HS-5 (cell line): ENCODE measurements around the gene P2RX4.
"Not testable (repeated sequence)": the region's sequence is repeated elsewhere in the genome, so short reads cannot be mapped to it uniquely, and the experiment has no call there.

ENCODE experiments used
- DNase-seq: peaks from one replicate; pipeline ENCODE4 v3.0.0-alpha.2; 2012; ENCODE audit warnings: low read depth

Gene P2RX4

DNA sequence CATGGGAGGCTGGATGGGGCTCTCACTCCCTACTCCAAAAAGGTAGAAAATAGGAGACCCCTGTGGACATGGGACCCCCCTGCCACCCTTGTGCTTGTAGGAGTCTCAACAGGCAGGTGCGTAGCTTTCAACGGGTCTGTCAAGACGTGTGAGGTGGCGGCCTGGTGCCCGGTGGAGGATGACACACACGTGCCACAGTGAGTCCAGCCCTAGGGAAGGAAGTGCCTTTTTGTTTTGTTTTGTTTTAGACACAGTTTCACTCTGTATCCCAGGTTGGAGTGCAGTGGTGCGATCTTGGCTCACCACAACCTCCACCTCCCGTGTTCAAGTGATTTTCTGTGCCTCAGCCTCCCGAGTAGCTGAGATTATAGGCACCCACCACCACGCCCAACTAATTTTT lies 12.9 kb downstream of the P2RX4 start:
- no peak for DNase-seq

DNA sequence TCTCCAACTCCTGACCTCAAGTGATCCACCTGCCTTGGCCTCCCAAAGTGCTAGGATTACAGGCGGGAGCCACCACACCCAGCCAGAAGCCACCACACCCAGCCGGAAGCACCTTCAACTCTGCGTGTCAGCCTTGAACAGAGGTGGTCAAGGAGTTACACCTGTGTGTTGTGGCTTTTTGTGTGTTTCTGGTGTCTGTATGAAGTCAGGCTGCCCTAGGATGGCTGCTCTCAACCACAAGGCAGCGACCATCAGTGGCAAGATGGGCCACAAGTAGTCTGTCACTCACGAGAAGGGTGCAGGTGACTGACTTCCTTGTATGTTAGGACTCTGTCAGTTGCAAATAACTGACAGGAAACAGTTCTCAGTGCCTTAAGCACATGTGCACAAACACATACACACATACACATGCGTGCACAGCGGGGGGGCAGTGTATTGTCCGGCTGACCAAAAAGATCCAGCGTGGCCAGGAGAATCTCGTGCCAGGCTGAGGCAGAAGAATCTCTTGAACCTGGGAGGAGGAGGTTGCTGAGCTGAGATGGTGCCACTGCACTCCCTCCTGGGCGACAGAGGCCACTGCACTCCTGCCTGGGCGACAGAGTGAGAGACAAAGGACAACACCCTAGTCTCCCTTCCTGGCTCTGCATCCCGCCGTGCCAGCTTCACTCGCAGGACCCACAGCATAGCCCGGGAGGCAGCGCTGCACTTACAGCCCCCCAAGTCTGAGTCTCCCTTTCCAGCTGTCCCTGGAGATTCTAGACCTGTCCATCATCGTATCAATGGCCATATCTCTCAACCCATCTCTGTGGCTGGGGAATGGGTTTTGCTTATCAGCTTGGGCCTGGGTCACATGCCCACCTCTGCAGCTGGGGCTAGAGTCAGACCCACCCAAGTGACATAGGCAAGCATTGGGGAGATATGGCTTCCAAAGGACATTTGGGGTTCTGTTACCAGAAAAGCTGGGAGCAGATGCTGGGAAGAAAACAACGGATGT lies 13.7 kb downstream of the P2RX4 start:
- no peak for DNase-seq

DNA sequence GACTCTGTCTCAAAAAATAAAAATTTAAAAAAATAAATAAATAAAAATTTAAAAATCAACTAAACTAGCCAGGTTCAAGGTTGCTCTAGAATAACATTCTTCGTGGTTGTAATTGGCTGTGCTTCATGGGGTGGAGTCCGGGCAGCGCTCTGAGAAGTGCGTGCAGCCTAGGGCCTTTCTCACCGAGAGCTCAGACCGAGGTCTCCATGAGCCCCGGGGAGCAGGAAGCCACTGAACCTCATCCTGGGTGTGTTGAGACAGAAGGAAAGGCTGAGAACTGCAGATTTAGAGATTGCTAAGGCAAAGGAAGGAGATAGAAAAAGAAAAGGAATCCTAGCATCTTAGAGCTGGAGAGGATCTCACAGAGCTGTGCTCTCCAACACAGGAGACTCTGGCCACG lies 14.7 kb downstream of the P2RX4 start:
- no peak for DNase-seq

DNA sequence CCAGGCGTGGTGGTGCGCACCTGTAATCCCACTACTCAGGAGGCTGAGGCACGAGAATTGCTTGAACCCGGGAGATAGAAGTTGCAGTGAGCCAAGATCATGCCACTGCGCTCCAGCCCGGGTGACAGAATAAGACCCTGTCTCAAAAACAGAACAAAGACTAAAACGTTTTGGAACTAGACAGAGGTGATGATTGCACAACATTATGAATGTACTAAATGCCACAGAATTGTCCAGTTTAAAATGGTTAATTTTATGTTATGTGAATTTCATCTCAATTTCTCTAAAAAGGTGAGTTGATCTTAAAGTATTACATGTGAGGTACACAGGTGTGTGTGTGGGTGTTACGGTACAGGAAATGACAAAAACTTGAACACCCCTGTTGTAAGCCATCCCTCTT lies 16.5 kb downstream of the P2RX4 start:
- DNase-seq = no peak

DNA sequence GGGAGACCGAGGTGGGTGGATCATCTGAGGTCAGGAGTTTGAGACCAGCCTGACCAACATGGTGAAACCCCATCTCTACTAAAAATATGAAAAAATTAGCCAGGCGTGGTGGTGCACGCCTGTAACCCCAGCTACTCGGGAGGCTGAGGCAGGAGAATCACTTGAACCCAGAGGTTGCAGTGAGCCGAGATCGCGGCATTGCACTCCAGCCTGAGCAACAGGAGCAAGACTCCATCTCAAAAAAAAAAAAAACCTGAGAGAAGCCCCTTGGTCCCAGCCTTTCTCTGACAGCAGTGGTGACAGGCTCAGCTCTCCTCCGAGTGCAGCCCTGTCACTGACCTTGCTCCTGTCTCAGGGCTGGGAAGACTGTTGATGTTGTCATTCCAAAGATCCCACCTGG lies 16.9 kb downstream of the P2RX4 start:
- DNase-seq = not testable (repeated sequence)

DNA sequence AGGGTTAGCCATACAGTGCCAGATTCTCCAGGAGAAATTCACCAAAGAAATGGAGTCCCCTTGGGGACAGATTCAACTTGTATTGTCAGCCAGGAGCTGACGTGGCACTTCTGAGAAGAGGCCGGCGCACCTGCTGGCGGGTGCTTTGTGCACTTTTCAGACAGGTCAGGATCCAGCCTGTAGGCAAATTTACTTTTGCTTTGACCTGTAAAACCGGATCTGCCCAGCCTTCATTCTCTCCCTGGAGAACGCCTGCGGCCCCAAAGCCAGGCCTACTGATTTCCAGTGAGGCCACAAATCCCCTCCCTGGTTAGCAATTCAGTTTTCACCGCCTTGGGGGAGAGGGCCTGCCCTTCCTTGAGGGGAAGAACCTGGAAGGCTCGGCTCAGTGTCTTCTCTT lies 17.4 kb downstream of the P2RX4 start:
- no peak for DNase-seq

DNA sequence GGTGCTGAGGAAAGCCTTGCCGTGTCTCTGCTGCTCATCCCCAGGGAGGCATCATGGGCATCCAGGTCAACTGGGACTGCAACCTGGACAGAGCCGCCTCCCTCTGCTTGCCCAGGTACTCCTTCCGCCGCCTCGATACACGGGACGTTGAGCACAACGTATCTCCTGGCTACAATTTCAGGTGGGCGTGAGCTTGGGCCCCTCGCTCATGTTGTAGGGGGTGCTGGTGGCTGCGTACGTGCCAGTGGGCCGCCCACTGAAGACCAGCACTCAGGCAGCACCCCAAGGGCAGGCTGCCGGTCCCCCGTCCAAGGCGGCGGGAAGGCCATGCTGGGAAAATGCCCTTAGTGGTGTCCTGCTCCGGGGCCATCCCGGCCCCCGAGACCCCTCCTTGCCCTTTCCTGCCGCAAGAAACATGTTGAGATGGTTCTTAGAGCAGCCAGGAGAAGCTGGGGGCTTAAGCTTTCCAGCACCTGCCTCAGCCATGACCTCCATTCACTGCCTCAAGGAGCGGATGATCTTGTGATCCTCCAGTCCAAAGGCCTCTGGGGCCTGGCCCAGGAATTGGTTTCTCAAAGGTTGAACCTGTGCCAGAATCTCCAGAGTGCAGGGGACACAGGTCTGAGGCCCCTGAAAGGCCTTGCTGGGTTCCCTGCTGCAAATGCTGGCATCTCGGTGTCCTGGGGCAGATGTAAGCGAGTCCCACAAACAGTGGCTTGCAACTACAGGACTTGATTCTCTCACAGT lies 19.2 kb downstream of the P2RX4 start:
- DNase-seq = no peak

DNA sequence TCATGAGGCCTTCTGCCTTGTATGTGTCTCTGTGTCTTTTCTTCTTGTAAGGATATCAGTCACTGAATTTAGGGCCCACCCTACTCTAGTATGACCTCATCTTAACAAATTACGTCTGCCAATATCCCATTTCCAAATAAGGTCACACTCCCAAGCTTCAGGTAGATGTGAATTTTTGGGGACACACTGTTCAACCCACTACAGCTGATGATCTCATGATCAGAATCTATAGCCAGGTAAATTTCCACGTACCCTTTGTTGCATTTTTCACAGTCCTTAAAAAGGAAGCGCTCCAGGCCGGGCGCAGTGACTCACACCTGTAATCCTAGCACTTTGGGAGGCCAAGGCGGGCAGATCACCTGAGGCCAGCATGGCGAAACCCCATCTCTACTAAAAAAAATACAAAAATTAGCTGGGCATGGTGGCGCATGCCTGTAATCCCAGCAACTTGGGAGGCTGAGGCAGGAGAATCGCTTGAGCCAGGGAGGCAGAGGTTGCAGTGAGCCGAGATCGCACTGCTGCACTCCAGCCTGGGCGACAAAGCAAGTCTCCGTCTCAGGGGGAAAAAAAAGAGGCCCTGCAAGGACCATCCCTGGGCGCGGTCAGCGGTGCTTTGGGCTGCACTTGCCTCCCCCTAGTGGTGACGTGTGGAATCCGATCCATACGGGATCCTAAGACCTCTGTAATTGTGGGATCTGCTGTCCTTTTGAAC lies 20.1 kb downstream of the P2RX4 start:
- not testable (repeated sequence) for DNase-seq

DNA sequence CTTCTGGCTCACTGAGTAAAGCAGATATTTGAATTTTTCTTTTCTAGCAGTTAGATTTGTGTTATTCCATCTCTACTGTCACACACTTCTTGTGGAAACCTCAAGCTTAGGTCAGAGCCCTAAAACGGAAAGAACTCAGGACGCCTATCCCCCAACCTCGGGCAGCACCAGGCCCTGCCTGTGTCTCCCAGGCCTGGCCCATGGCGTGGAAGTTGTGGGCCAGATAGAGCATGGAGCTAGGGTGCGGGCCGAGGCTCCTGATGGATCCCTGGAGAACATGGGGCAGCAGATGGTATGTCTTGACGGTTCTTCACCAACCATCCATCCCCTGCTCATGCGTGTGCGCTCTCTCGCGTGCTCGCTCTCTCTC lies 20.6 kb downstream of the P2RX4 start:
- DNase-seq = no peak

DNA sequence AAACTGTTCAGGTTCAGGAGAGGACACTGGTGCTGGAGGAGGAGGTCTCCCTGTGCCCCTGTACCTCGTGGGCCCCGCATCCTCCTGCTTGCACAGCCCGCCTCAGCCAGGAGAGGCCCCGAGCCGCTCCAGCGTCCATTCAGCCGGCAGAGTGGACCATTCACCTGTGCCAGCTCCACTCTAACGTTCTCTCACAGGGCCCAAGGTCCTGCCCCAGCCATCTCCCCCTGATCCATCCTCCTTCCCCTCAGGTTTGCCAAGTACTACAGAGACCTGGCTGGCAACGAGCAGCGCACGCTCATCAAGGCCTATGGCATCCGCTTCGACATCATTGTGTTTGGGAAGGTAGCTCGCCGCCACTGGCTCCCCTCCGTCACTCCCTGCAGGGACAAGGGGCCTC lies 22.2 kb downstream of the P2RX4 start:
- DNase-seq = no peak

DNA sequence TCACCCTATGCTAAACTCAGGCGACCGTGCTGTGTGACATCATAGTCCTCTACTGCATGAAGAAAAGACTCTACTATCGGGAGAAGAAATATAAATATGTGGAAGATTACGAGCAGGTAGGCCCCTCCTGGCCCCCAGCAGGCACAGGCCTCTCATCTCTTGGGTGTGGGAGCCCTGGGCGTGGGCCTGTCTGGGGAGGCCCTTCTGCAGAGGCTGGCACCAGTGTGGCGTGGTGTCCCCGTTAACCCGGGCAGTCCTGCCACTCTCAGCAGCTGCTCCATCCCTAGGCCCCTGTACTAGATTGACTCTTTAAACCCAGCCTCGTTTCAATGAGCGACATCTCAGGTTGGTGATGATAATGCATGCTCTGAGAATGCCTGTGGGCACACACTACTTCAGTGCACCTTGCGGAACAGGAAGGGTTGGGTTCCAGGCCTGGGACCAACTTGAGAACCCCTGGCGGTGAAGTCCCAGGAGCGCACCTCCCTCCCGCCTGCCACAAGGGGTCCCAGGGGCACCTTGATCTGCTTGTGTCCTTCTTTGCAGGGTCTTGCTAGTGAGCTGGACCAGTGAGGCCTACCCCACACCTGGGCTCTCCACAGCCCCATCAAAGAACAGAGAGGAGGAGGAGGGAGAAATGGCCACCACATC lies 23.2 kb downstream of the P2RX4 start:
- DNase-seq = no peak

DNA sequence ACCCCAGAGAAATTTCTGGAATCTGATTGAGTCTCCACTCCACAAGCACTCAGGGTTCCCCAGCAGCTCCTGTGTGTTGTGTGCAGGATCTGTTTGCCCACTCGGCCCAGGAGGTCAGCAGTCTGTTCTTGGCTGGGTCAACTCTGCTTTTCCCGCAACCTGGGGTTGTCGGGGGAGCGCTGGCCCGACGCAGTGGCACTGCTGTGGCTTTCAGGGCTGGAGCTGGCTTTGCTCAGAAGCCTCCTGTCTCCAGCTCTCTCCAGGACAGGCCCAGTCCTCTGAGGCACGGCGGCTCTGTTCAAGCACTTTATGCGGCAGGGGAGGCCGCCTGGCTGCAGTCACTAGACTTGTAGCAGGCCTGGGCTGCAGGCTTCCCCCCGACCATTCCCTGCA lies 23.7 kb downstream of the P2RX4 start:
- no peak for DNase-seq

DNA sequence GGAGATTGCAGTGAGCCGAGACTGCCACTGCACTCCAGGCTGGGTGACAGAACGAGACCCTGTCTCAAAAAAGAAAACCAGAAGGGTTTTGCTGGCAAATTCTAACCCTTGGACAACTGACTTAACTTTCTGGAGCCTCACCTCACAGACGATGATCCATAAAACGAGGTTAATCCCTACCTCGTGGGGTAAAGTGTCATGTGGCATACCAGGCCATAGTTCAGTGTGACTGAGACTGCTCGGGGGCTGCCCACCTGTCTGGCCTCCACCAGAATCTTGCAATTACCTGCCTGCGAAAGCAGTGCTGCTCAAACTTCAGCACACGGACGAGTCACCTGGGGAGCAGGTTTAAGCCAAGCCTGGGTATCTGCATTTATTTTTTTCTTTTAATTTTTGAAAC lies 26.8 kb downstream of the P2RX4 start:
- no peak for DNase-seq

DNA sequence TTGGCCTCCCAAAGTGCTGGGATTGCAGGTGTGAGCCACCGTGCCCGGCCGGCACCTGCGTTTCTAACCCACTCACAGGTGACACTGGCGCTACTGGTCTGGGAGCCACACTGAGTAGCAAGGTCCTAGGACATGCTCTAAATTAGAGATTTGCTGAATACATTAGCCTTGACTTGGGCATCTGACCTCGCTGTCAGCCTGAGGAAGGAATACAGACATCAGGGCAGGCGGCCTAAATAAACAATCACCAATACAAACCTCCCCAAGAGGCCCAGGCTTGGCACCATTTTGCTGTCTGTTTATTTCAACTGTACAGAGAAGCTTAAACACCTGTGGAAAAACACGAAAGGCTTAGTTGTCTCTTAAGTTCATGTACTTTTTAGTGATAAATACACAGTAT lies 27.5 kb downstream of the P2RX4 start:
- DNase-seq = no peak

DNA sequence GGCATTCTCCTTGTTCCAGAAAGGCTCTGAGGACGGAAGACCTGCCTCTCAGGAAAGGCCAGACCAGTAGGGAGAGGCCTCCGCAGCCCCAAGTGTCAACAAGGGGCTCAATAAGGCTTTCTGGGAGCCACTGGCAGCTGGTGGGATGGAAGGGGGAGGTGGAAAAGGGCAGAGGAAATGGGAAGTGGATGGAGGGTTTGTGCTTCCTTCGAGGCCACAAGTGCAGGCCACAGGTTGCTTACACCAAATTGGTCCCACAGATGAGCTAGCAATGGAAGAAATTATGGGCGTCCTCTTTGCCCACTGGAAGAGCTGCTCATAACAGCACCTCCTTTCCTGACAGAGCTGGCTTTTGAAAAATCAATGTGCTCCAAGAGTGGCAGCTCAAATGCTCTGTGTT lies 28.2 kb downstream of the P2RX4 start:
- no peak for DNase-seq

DNA sequence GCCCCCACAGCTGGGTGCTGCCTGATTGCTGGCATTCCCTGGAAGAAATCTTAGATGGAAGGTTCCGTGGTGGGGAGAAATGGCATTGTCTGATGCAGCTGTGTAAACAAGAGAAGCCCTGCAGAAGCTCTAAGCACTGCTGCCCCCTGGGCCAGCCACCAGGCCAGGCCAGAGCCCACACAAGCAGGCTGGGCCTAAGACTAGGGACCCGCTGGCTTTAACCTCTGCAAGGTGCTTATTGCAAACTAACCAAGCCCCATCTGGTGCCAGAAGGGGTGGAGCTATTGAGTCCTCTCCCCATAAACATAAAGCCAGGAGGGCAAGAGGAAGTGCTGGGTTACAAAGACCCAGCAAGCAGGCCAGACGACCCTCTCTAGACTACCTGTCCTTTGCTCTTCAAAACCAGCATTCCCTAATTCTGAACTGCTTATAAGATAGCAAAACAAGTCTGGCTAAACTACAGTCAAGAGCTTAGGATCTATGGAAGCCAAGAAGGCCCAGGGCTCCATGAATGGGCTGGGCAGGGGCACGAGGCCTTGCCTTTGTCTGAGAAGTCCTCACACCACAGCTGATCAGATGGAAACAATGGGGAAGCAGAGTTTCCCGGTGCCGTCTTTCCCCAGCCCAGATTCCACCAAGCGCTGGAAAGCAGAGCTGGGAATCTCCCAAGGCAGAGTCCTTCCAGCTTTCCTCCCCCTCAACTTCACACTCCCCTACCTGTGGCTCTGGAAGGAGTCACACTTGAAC lies 28.8 kb downstream of the P2RX4 start:
- no peak for DNase-seq

DNA sequence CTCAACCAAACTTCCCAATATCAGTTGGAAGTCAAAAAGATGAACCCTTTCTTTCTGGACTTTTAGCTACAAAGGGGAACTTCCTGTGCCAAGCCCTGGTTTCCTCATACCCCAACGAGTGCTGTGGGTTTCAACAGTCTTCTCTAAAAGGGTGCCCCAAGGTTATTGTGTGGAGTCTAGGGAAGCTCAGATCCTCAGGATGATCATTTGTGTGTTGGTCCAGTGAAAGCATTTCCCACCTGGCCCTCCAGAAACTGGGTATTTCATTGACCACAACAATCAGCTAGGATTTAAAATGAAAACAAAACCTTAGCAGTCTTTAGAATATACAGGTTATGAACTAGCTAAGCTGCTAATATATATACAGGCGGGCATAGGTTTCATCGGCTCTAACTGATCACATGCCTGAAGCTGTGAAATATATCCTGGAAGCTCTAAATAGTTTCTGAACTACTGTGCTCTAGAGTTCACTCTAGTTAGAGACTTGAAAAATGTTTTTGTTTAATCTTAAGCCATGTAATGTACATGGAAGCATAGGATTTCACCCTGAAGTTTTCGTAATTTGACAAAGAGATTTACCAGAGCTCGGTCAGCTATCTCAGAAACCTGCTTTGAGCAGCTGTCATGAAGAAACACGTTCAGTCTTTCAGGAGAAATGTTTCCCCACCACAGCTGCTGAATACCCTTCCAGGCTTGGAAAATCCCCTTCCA lies 29.6 kb downstream of the P2RX4 start:
- DNase-seq = no peak

DNA sequence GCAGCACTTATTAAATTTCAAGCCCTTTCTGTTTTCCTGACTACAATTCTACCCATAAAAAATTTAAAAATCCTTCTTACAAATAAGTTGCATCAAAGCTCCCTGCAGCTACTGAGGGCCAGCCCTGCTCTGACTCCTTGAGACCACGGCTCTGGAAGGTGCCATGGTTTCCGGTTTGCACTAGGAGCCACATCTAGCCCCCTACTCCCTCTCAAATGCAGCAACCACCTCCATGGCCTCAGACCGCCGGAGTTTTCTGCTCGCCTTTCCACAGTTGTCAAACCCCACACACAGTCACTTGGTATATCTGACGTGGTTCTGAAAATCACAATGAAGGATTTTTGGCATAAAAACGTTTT lies 30.1 kb downstream of the P2RX4 start:
- no peak for DNase-seq

DNA sequence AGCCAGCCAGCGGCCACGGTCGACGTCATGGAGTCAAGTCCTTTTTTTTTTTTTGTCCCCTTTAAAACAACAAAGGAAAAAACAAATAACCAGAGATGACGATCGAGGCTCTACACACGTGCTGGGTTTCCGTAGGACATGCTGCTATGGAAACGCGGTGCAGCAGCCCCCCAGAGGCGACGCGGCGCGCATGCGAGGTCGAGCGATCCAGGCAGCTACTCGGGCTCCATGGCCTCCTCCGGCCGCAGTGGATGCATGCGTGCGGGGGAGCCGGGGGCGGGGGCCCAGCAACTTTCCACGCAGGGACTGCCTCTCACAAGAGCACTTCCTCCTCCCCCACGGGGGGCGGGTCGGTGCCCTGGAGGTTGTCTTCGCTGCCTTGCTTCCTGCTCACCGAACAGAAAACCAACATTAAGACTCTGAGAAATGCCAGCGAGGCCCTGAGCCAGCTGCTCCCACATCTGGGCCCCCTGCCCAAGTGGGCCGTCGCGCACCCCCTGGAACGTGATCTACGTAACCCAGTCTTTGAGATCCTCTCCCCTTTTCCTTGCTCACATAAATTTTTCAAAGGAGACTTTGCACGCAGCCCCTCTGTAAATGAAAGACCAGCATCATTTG lies 30.7 kb downstream of the P2RX4 start:
- DNase-seq = no peak

DNA sequence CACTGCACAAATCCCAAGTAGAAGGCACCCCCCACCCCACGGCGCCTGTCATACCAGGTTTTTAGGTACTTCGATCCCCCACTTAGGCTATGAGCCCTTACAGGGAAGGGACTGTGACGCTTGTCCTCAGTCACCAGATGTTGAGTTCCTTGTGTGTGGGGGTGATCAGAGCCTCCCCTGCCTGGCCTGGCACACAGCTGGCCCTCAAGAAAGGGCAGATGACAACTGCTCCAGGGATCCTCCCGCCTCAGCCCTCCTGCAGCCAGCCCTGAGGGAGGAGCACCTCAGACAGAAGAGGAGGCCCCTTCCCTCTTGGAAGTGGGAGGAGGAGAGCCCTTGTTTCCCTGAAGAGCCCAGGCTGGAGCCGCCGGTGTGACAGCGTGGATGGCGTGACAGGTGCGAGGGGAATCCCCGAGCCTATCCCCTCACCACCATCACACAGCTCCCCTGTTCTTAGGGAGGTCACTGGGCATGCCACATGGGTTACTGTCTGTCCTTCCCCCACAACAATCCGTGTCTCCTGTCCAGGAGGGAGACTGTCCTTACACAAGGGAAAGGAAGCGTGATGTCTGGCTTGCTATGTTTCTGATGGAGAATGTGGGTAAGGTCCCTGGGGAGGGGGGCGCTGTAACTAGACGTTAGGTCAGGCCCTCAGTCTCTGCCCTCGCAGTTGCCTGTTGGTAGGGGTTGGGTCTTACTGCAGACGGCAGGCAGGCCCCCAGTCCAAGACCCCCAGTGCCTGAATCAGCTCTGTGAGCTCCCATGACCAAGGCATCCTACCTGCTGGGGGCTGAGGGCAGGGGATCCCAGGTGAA lies 31.4 kb downstream of the P2RX4 start:
- DNase-seq = no peak
